Retinal pigment epithelial cell (primary cell): Measurements from ENCODE around the gene AFF2.

Experiments used
- DNase-seq: peaks from one replicate; pipeline ENCODE4 v3.0.0-alpha.2; 2010; ENCODE audit warnings: low read depth
- H3K4me3 ChIP-seq: 2 replicates; pipeline ENCODE4 v1.5.1; 2011; ENCODE audit warnings: mild to moderate bottlenecking, low read length, control low read depth, moderate library complexity
- CTCF ChIP-seq: conservative IDR thresholded peaks from 2 replicates; pipeline ENCODE4 v1.5.1; 2011; ENCODE audit warnings: low read depth, low read length, control low read depth, inconsistent platforms

Gene AFF2

DNA sequence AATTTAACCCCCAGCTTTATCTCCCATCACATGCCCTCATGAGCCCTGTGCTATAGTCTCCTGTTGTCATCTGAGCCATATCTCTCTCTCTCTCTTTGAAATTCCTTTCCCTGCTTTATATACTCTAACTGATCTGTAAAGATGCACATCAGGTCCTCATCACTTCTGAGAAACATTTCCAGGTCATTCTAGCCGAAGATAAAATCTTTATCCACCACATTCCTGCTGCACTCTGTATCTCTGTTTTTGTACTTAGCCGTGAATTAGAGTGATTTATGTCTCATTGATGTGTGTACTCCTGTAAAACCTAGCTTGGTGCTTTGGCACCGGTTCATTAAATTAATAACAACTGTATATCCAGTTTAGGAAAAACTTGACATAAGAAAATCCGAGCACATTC is 113.2 kb downstream of the AFF2 start:
- no peak for DNase-seq
- TF ChIP-seq CTCF: no peak
- no peak overlapping the region for H3K4me3 ChIP-seq

DNA sequence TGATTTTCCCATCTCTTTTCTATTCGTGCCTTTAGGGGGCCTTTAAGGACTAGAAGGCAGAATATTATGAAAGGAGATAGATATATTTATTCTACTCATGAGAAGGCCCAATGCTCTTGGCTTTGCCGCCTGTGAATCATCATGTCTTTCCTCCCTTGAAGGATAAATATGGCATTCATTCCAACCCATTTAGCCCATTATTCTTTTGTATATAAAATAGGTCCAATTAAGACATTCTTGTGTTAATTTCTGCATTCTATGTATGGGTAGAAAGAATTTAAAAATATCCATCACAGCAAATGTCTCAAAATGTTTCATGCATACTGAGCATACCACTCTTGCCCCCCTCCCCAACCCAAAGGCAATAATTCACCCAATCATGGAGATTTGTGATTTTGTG is 115.1 kb downstream of the AFF2 start:
- no peak overlapping the region for H3K4me3 ChIP-seq
- DNase-seq: no peak
- no peak for TF ChIP-seq CTCF

DNA sequence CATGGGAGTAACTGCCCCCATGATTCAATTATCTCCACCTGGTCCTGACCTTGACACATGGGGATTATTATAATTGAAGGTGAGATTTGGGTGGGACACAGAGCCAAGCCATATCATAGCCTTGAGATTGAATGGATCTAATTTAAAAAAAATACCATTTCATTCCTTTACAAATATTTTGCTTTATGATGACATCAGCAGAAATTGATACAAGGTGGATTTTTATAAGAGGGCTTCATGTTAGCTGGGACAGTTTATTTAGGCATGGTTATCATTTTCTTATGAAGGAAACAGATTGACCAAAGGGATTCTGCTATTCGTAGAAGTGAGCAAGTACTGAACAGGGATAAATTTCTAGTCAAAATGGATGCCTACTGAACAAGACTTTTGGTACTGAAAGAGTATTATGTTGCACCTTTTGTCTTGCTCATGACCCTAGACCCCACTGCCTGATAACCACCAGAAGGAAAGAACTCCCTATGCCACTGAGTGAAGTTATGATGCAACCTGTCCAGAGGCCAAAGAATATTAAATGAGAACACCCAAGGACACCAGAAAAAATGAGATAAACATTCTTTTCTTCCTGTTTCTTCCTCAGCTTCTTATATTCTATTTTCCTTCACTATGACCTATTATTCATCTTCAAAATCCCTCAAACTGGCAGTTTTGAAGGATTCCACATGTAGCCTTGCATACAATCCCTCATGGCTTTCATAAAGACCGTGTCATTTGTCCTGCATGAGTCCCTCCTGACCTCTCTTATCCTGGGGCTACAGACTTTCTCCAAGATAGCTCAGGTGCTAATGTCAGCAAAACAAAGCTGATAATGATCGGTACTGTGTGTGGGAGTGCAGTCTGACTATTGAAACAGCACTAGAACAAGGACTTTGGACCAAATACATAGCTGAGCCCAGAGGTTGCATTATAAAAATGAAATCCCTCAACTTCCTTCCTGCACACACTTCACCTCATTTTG is 118.3 kb downstream of the AFF2 start:
- DNase-seq: no peak
- H3K4me3 ChIP-seq: no peak overlapping the region
- TF ChIP-seq CTCF: no peak

GRCh38 chrX:148620023-148620422 is 119.6 kb downstream of the AFF2 start:
- DNase-seq: no peak
- no peak for TF ChIP-seq CTCF
- H3K4me3 ChIP-seq: no peak overlapping the region

- DNase-seq: no peak
- TF ChIP-seq CTCF: no peak
- no peak overlapping the region for H3K4me3 ChIP-seq
Measured at GRCh38 chrX:148624951-148625474, 124.6 kb downstream of the AFF2 start.

- no peak for TF ChIP-seq CTCF
- H3K4me3 ChIP-seq: no peak overlapping the region
- DNase-seq: no peak
Measured at GRCh38 chrX:148628621-148629020, 128.2 kb downstream of the AFF2 start.

GRCh38 chrX:148629434-148629833 is 129.0 kb downstream of the AFF2 start:
- H3K4me3 ChIP-seq: no peak overlapping the region
- DNase-seq: no peak
- no peak for TF ChIP-seq CTCF
